Heart left ventricle (tissue), 13 donors: ENCODE data around the gene OPN1SW.

Experiments
- CTCF ChIP-seq, 12 donors: fragments of 200-600 bp; sonication (generic) in 4 of 12; IDR thresholded peaks; one replicate each; pipeline versions ENCODE4 v1.5.0 to v1.8.0; 2018 to 2022; ENCODE audit warnings: antibody characterized with exemption in 12 of 12, mild to moderate bottlenecking in 5 of 12
- POLR2A ChIP-seq, 2 donors: fragments of 450-650 bp; IDR thresholded peaks; one replicate each; pipeline ENCODE4 v1.6.1; 2017; ENCODE audit warnings: antibody characterized with exemption in 2 of 2, mild to moderate bottlenecking in 2 of 2, moderate library complexity in 2 of 2
- donor health status: ischemic (EF 13 %, LVEDD 7.1; RV severe dilation, severe dysfunction).
- donor health status: DM: no; HTN: yes; CAD: no.
- donor health status: DM: no; HTN: no; CAD: no.
- donor health status: ischemic (EF 25% LVEDD 6.9; RV normal size, moderate dysfunction).
- donor health status: ischemic (EF 25% LVEDD 5.7; RV mildly dilated, moderate dysfunction).
- donor health status: ischemic (EF 35%, LVEDD 5.7; RV mildly dilated, moderate dysfunction).
- donor health status: nonischemic (EF 11% LVEDD 7.7; RV severe dilation, severe dysfunction).
- donor health status: DM: yes; HTN: yes; CAD: no.
- donor health status: PGD.
- donor health status: ischemic (EF 29% LVEDD 5.4; RV normal size, mild dysfunction).
- donor health status: nonischemic (EF 23%, LVEDD 6.1; RV moderate dilation, normal function).

- TF ChIP-seq CTCF (IDR thresholded peaks at IDR 0.05) (no peak), POLR2A (IDR thresholded peaks at IDR 0.05) (no peak)
Measured at GRCh38 chr7:128739990-128740682, 35.5 kb downstream of the OPN1SW start.
